HepG2 (cell line): ENCODE measurements around the gene IGDCC3. TPM values are rescaled to one million over a fixed set of nuclear protein-coding genes. Genes with fewer than 3 reads are reported as not detected.

ENCODE experiments used
- ATF7 ChIP-seq, 2 experiments: fragments of 450-650 bp in 1 of 2; sonication (generic) in 1 of 2; formaldehyde crosslinking in 1 of 2; IDR thresholded peaks; 2 replicates each; pipeline versions ENCODE4 v1.4.0 to v1.6.1; 2016 to 2020; ENCODE audit warnings: antibody characterized with exemption in 1 of 2, mild to moderate bottlenecking in 1 of 2, missing genetic modification reagents in 1 of 2
- EEA1 ChIP-seq: sonication (generic); formaldehyde crosslinking; IDR thresholded peaks from 2 replicates; pipeline ENCODE4 v1.5.1; 2020; ENCODE audit warnings: mild to moderate bottlenecking, missing genetic modification reagents, borderline replicate concordance
- ETV6 ChIP-seq: sonication (generic); formaldehyde crosslinking; conservative IDR thresholded peaks from 2 replicates; pipeline ENCODE4 v1.4.0; 2020; ENCODE audit warnings: missing genetic modification reagents
- HCFC1 ChIP-seq: fragments of 150-350 bp; IDR thresholded peaks from 2 replicates; pipeline ENCODE4 v1.6.1; 2014; ENCODE audit warnings: low read depth, low read length
- KMT2A ChIP-seq: sonication (generic); formaldehyde crosslinking; IDR thresholded peaks from 2 replicates; pipeline ENCODE4 v1.4.0; 2020; ENCODE audit warnings: missing genetic modification reagents
- LBX2 ChIP-seq: sonication (generic); formaldehyde crosslinking; IDR thresholded peaks from 2 replicates; pipeline ENCODE4 v1.5.0; 2020; ENCODE audit warnings: missing genetic modification reagents, mild to moderate bottlenecking, borderline replicate concordance
- XBP1 ChIP-seq: sonication (generic); formaldehyde crosslinking; IDR thresholded peaks from 2 replicates; pipeline ENCODE4 v1.5.0; 2020; ENCODE audit warnings: missing genetic modification reagents
- ZBTB1 ChIP-seq: sonication (generic); formaldehyde crosslinking; IDR thresholded peaks from 2 replicates; pipeline ENCODE4 v1.4.0; 2020; ENCODE audit warnings: missing genetic modification reagents, borderline replicate concordance
- ZBTB8A ChIP-seq: sonication (generic); formaldehyde crosslinking; IDR thresholded peaks from 2 replicates; pipeline ENCODE4 v1.4.0; 2020; ENCODE audit warnings: mild to moderate bottlenecking, low read depth, missing genetic modification reagents, borderline replicate concordance
- ZMAT3 ChIP-seq: sonication (generic); formaldehyde crosslinking; conservative IDR thresholded peaks from 2 replicates; pipeline ENCODE4 v1.7.0; 2021; ENCODE audit warnings: missing genetic modification reagents
- ZNF432 ChIP-seq: sonication (generic); formaldehyde crosslinking; IDR thresholded peaks from 2 replicates; pipeline ENCODE4 v1.5.0; 2020; ENCODE audit warnings: missing genetic modification reagents, mild to moderate bottlenecking, borderline replicate concordance
- ZNF468 ChIP-seq: sonication (generic); formaldehyde crosslinking; IDR thresholded peaks from 2 replicates; pipeline ENCODE4 v1.8.0; 2022; ENCODE audit warnings: mild to moderate bottlenecking, moderate library complexity, missing genetic modification reagents
- ZNF564 ChIP-seq: sonication (generic); formaldehyde crosslinking; IDR thresholded peaks from 2 replicates; pipeline ENCODE4 v1.8.1; 2023; ENCODE audit warnings: mild to moderate bottlenecking, missing genetic modification reagents
- ZNF605 ChIP-seq: sonication (generic); formaldehyde crosslinking; IDR thresholded peaks from 2 replicates; pipeline ENCODE4 v1.8.0; 2022; ENCODE audit warnings: mild to moderate bottlenecking, missing genetic modification reagents
- ZNF746 ChIP-seq: sonication (generic); formaldehyde crosslinking; IDR thresholded peaks from 2 replicates; pipeline ENCODE4 v1.8.0; 2022; ENCODE audit warnings: mild to moderate bottlenecking, missing genetic modification reagents
- polyA plus RNA-seq, 8 experiments: library from polyadenylated mRNA; depleted of rRNA in 3 of 8; stranded (reverse) in 7 of 8; unstranded in 1 of 8; fragments of >200 nt; fragmentation: Illumina TruSeq in 4 of 8; extraction: Trizol in 4 of 8; gene quantifications; 2 replicates each; pipeline versions ENCODE4 v1.2.1 to v1.2.3, GENCODE V29; 2011 to 2016; ENCODE audit warnings: low read depth in 4 of 8, missing spikeins in 1 of 8, mixed read lengths in 1 of 8; ENCODE audit not compliant: insufficient read depth in 1 of 8
- total RNA-seq, 5 experiments: library from RNA; depleted of rRNA; stranded (reverse); fragments of >200 nt; fragmentation: Illumina TruSeq; extraction: Trizol; gene quantifications; 2 replicates each; pipeline ENCODE4 v1.2.3, GENCODE V29; 2016; ENCODE audit warnings: low read depth in 1 of 5
- TF ChIP-seq, protein P1 (sequence below): sonication (generic); formaldehyde crosslinking; IDR thresholded peaks from 2 replicates; pipeline ENCODE4 v1.4.0; 2020; ENCODE audit warnings: missing genetic modification reagents
- TF ChIP-seq, protein P2 (sequence below): sonication (generic); formaldehyde crosslinking; IDR thresholded peaks from 2 replicates; pipeline ENCODE4 v1.4.0; 2020; ENCODE audit warnings: missing genetic modification reagents
- TF ChIP-seq, protein P3 (sequence below): sonication (generic); formaldehyde crosslinking; IDR thresholded peaks from 2 replicates; pipeline ENCODE4 v1.4.0; 2020; ENCODE audit warnings: missing genetic modification reagents

The IGDCC3 gene
- total and polyA plus RNA-seq, 2 of the 13 experiments (the other 11 are each of a cell fraction or from before 2014, with no cell fraction given), result 30.1 to 51.8 TPM

GRCh38 chr15:65377976-65378366 is at the start of gene IGDCC3 (continued):
- TF ChIP-seq, protein P1, sequence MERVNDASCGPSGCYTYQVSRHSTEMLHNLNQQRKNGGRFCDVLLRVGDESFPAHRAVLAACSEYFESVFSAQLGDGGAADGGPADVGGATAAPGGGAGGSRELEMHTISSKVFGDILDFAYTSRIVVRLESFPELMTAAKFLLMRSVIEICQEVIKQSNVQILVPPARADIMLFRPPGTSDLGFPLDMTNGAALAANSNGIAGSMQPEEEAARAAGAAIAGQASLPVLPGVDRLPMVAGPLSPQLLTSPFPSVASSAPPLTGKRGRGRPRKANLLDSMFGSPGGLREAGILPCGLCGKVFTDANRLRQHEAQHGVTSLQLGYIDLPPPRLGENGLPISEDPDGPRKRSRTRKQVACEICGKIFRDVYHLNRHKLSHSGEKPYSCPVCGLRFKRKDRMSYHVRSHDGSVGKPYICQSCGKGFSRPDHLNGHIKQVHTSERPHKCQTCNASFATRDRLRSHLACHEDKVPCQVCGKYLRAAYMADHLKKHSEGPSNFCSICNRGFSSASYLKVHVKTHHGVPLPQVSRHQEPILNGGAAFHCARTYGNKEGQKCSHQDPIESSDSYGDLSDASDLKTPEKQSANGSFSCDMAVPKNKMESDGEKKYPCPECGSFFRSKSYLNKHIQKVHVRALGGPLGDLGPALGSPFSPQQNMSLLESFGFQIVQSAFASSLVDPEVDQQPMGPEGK (CRISPR knock-in tag), result peak; percentile 93
- TF ChIP-seq LBX2, result no peak
- TF ChIP-seq HCFC1, result no peak
- no peak for TF ChIP-seq ZNF605 (CRISPR knock-in tag)
- no peak for TF ChIP-seq ZNF468 (CRISPR knock-in tag)
- TF ChIP-seq ETV6 (CRISPR knock-in tag), result no peak
- TF ChIP-seq EEA1, result no peak
- no peak for TF ChIP-seq ATF7 (IDR thresholded peaks at IDR 0.05)
- no peak for TF ChIP-seq ATF7 (CRISPR knock-in tag; IDR thresholded peaks at IDR 0.05)
- TF ChIP-seq ZNF746 (CRISPR knock-in tag), result peak; percentile 86
- TF ChIP-seq ZMAT3 (CRISPR knock-in tag), result 0 out of 2 replicates have a peak, but pooled peaks have one; percentile 26
- peak; percentile 25; the same call in 1 of the 2 replicates for TF ChIP-seq KMT2A
- TF ChIP-seq XBP1, result no peak
- TF ChIP-seq, protein P2, sequence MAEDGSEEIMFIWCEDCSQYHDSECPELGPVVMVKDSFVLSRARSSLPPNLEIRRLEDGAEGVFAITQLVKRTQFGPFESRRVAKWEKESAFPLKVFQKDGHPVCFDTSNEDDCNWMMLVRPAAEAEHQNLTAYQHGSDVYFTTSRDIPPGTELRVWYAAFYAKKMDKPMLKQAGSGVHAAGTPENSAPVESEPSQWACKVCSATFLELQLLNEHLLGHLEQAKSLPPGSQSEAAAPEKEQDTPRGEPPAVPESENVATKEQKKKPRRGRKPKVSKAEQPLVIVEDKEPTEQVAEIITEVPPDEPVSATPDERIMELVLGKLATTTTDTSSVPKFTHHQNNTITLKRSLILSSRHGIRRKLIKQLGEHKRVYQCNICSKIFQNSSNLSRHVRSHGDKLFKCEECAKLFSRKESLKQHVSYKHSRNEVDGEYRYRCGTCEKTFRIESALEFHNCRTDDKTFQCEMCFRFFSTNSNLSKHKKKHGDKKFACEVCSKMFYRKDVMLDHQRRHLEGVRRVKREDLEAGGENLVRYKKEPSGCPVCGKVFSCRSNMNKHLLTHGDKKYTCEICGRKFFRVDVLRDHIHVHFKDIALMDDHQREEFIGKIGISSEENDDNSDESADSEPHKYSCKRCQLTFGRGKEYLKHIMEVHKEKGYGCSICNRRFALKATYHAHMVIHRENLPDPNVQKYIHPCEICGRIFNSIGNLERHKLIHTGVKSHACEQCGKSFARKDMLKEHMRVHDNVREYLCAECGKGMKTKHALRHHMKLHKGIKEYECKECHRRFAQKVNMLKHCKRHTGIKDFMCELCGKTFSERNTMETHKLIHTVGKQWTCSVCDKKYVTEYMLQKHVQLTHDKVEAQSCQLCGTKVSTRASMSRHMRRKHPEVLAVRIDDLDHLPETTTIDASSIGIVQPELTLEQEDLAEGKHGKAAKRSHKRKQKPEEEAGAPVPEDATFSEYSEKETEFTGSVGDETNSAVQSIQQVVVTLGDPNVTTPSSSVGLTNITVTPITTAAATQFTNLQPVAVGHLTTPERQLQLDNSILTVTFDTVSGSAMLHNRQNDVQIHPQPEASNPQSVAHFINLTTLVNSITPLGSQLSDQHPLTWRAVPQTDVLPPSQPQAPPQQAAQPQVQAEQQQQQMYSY, result 0 out of 2 replicates have a peak, but pooled peaks have one; percentile 45
- TF ChIP-seq, protein P3, sequence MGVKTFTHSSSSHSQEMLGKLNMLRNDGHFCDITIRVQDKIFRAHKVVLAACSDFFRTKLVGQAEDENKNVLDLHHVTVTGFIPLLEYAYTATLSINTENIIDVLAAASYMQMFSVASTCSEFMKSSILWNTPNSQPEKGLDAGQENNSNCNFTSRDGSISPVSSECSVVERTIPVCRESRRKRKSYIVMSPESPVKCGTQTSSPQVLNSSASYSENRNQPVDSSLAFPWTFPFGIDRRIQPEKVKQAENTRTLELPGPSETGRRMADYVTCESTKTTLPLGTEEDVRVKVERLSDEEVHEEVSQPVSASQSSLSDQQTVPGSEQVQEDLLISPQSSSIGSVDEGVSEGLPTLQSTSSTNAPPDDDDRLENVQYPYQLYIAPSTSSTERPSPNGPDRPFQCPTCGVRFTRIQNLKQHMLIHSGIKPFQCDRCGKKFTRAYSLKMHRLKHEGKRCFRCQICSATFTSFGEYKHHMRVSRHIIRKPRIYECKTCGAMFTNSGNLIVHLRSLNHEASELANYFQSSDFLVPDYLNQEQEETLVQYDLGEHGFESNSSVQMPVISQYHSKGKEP (CRISPR knock-in tag), result no peak
- TF ChIP-seq ZBTB1 (CRISPR knock-in tag), result no peak
- TF ChIP-seq ZNF564, result peak; percentile 60; the same call in 1 of the 2 replicates
- TF ChIP-seq ZNF432 (CRISPR knock-in tag), result no peak
- TF ChIP-seq ZBTB8A, result no peak
- TF ChIP-seq, all 625 proteins: peak for 92
